HepG2 (cell line): Measurements from ENCODE around the gene STAT5A. TPM values are rescaled to one million over a fixed set of nuclear protein-coding genes. Genes with fewer than 3 reads are reported as not detected.
A peak's percentile ranks its signal among the peaks of the same experiment; 100 is the strongest.

Source experiments
- ATAC-seq: fragments of 200-7000 bp; cut with Tn5 transposase; 3 replicates; pipeline ENCODE4 v1.9.1; 2020; ENCODE audit warnings: mild to moderate bottlenecking, moderate library complexity
- BruUV-seq: library from RNA; stranded (reverse); fragments of 400-500 nt; replicated peaks from 2 replicates; lab custom pipeline; 2021; lab: Mats Ljungman, UMichigan
- CTCF ChIA-PET: fragments of 300-600 bp; formaldehyde crosslinking; extraction: SDS; loops from one replicate; lab custom pipeline; 2021; ENCODE audit warnings: low total read pairs, inconsistent platforms, low intra/inter-chr PET ratio; lab: Yijun Ruan, JAX
- POLR2A ChIA-PET: fragments of 350-600 bp; sonication (Branson Sonifier 250); formaldehyde crosslinking; loops from one replicate; lab custom pipeline; 2020; ENCODE audit warnings: antibody characterized with exemption, inconsistent platforms; lab: Yijun Ruan, JAX
- DNase-seq: peaks from one replicate; pipeline ENCODE4 v3.0.0-alpha.2; 2015; ENCODE audit warnings: low spot score
- FAIRE-seq: peaks from 3 replicates; lab custom pipeline; 2011; peaks lifted over from hg19 to GRCh38; lab: Jason Lieb, UNC
- H2AFZ ChIP-seq: one replicate; pipeline ENCODE4 v1.6.1; 2011; ENCODE audit warnings: low read length, inconsistent platforms
- H3K27ac ChIP-seq: fragments of 300-600 bp; 3 replicates; pipeline ENCODE4 v1.8.0; 2011; ENCODE audit warnings: mixed run types, mild to moderate bottlenecking, mixed read lengths, low read length, inconsistent platforms; ENCODE audit not compliant: insufficient read depth; ENCODE audit errors: extremely low read length
- H3K27me3 ChIP-seq, 2 experiments: fragments of 200-600 bp in 1 of 2; 2 replicates in 1 of 2; 3 replicates in 1 of 2; pipeline versions ENCODE4 v1.6.0 to v1.8.0; 2011; ENCODE audit warnings: low read length in 2 of 2, mild to moderate bottlenecking in 2 of 2, moderate library complexity in 2 of 2, inconsistent platforms in 1 of 2; ENCODE audit not compliant: insufficient read depth in 2 of 2, control insufficient read depth in 1 of 2
- H3K36me3 ChIP-seq, 2 experiments: fragments of 200-600 bp in 1 of 2; replicated peaks in 1 of 2; 2 replicates in 1 of 2; 3 replicates in 1 of 2; pipeline versions ENCODE4 v1.5.1 to v1.8.0; 2011; ENCODE audit warnings: low read length in 2 of 2, inconsistent platforms in 1 of 2; ENCODE audit not compliant: insufficient read depth in 2 of 2, control insufficient read depth in 1 of 2
- H3K4me1 ChIP-seq: 2 replicates; pipeline ENCODE4 v1.5.1; 2012; ENCODE audit warnings: low read length, inconsistent platforms; ENCODE audit not compliant: insufficient read depth
- H3K4me2 ChIP-seq: 2 replicates; pipeline ENCODE4 v1.6.0; 2011; ENCODE audit warnings: low read depth, low read length, inconsistent platforms
- H3K4me3 ChIP-seq, 3 experiments: fragments of 200-600 bp in 1 of 3; sonication (generic), shearing (Covaris generic) in 1 of 3; replicated peaks in 1 of 3; 2 replicates each; pipeline ENCODE4 v1.5.1; 2011 to 2016; ENCODE audit warnings: low read length in 3 of 3, inconsistent platforms in 2 of 3, low read depth in 2 of 3, mild to moderate bottlenecking in 2 of 3, control low read depth in 1 of 3, mixed read lengths in 1 of 3; ENCODE audit not compliant: insufficient read depth in 1 of 3
- H3K79me2 ChIP-seq: one replicate; pipeline ENCODE4 v1.6.1; 2011; ENCODE audit warnings: low read length, inconsistent platforms; ENCODE audit not compliant: insufficient read depth
- H3K9ac ChIP-seq: 2 replicates; pipeline ENCODE4 v1.6.0; 2011; ENCODE audit warnings: mild to moderate bottlenecking, low read depth, low read length, inconsistent platforms; ENCODE audit not compliant: insufficient read depth
- H3K9me3 ChIP-seq: 2 replicates; pipeline ENCODE4 v1.5.1; 2012; ENCODE audit warnings: mild to moderate bottlenecking, low read length
- H4K20me1 ChIP-seq: 2 replicates; pipeline ENCODE4 v1.6.0; 2011; ENCODE audit warnings: inconsistent platforms, mild to moderate bottlenecking, low read length, moderate library complexity; ENCODE audit not compliant: insufficient read depth
- ATAD3A ChIP-seq: sonication (generic); formaldehyde crosslinking; IDR thresholded peaks from 2 replicates; pipeline ENCODE4 v1.4.0; 2020; ENCODE audit warnings: missing genetic modification reagents
- DDIT3 ChIP-seq: sonication (generic); formaldehyde crosslinking; IDR thresholded peaks from 2 replicates; pipeline ENCODE4 v1.4.0; 2020; ENCODE audit warnings: mild to moderate bottlenecking, missing genetic modification reagents
- HNF1B ChIP-seq: sonication (generic); formaldehyde crosslinking; IDR thresholded peaks from 2 replicates; pipeline ENCODE4 v1.5.1; 2020; ENCODE audit warnings: mild to moderate bottlenecking, moderate library complexity, missing genetic modification reagents
- HNF4G ChIP-seq, 2 experiments: sonication (generic) in 1 of 2; formaldehyde crosslinking in 1 of 2; IDR thresholded peaks; 2 replicates each; pipeline versions ENCODE4 v1.4.0 to v1.6.1; 2011 to 2020; ENCODE audit warnings: borderline replicate concordance in 2 of 2, low read depth in 2 of 2, mild to moderate bottlenecking in 2 of 2, low read length in 1 of 2, missing genetic modification reagents in 1 of 2, moderate library complexity in 1 of 2
- RBM22 ChIP-seq: fragments of 200-400 bp; formaldehyde crosslinking; optimal IDR thresholded peaks from 2 replicates; pipeline ENCODE3; 2017; ENCODE audit warnings: mild to moderate bottlenecking, low read length, moderate library complexity
- SIX4 ChIP-seq: sonication (generic); formaldehyde crosslinking; IDR thresholded peaks from 2 replicates; pipeline ENCODE4 v1.4.0; 2020; ENCODE audit warnings: missing genetic modification reagents
- SP4 ChIP-seq: sonication (generic); formaldehyde crosslinking; IDR thresholded peaks from 2 replicates; pipeline ENCODE4 v1.8.1; 2023; ENCODE audit warnings: mild to moderate bottlenecking, missing genetic modification reagents
- SRY ChIP-seq: sonication (generic); formaldehyde crosslinking; IDR thresholded peaks from 2 replicates; pipeline ENCODE4 v1.8.0; 2022; ENCODE audit warnings: mild to moderate bottlenecking, missing genetic modification reagents
- ZC3H13 ChIP-seq: sonication (generic); formaldehyde crosslinking; IDR thresholded peaks from 2 replicates; pipeline ENCODE4 v1.8.1; 2023; ENCODE audit warnings: mild to moderate bottlenecking, missing genetic modification reagents, moderate library complexity
- ZFP62 ChIP-seq: sonication (generic); formaldehyde crosslinking; IDR thresholded peaks from 2 replicates; pipeline ENCODE4 v1.4.0; 2020; ENCODE audit warnings: missing genetic modification reagents
- ZNF143 ChIP-seq: sonication (generic); formaldehyde crosslinking; IDR thresholded peaks from 2 replicates; pipeline ENCODE4 v1.4.0; 2020; ENCODE audit warnings: missing genetic modification reagents
- ZNF18 ChIP-seq: sonication (generic); formaldehyde crosslinking; IDR thresholded peaks from 2 replicates; pipeline ENCODE4 v1.8.0; 2022; ENCODE audit warnings: mild to moderate bottlenecking, missing genetic modification reagents; ENCODE audit not compliant: insufficient replicate concordance
- ZNF367 ChIP-seq: sonication (generic); formaldehyde crosslinking; IDR thresholded peaks from 2 replicates; pipeline ENCODE4 v1.4.0; 2020; ENCODE audit warnings: missing genetic modification reagents, borderline replicate concordance
- ZNF501 ChIP-seq: sonication (generic); formaldehyde crosslinking; IDR thresholded peaks from 2 replicates; pipeline ENCODE4 v1.5.1; 2020; ENCODE audit warnings: mild to moderate bottlenecking, moderate library complexity, missing genetic modification reagents
- ZNF564 ChIP-seq: sonication (generic); formaldehyde crosslinking; IDR thresholded peaks from 2 replicates; pipeline ENCODE4 v1.8.1; 2023; ENCODE audit warnings: mild to moderate bottlenecking, missing genetic modification reagents
- ZNF766 ChIP-seq: sonication (generic); formaldehyde crosslinking; IDR thresholded peaks from 2 replicates; pipeline ENCODE4 v1.5.0; 2020; ENCODE audit warnings: missing genetic modification reagents, borderline replicate concordance
- ZNF788 ChIP-seq: sonication (generic); formaldehyde crosslinking; IDR thresholded peaks from 2 replicates; pipeline ENCODE4 v1.5.0; 2020; ENCODE audit warnings: mild to moderate bottlenecking, missing genetic modification reagents, borderline replicate concordance
- WGBS: methylation state at CpG from one replicate; pipeline ENCODE4 v1.1.6; 2017; ENCODE audit warnings: low lambda C conversion rate; 5-methylcytosine and 5-hydroxymethylcytosine counted together
- in situ Hi-C: cut with HindIII; loops from 2 replicates; pipeline ENCODE4 v1.10.0; 2017; ENCODE audit warnings: low pct_unique_long_range_greater_than_20kb; ENCODE audit not compliant: extremely low pct_ligation_motif_present
- intact Hi-C: fragments of 100-400 bp; cut with micrococcal nuclease; formaldehyde crosslinking; loops from one replicate; pipeline ENCODE4 v1.10.0; 2022; ENCODE audit not compliant: unreplicated experiment
- polyA plus RNA-seq, 8 experiments: library from polyadenylated mRNA; depleted of rRNA in 3 of 8; stranded (reverse) in 7 of 8; unstranded in 1 of 8; fragments of >200 nt; fragmentation: Illumina TruSeq in 4 of 8; extraction: Trizol in 4 of 8; gene quantifications; 2 replicates each; pipeline versions ENCODE4 v1.2.1 to v1.2.3, GENCODE V29; 2011 to 2016; ENCODE audit warnings: low read depth in 4 of 8, missing spikeins in 1 of 8, mixed read lengths in 1 of 8; ENCODE audit not compliant: insufficient read depth in 1 of 8
- total RNA-seq, 5 experiments: library from RNA; depleted of rRNA; stranded (reverse); fragments of >200 nt; fragmentation: Illumina TruSeq; extraction: Trizol; gene quantifications; 2 replicates each; pipeline ENCODE4 v1.2.3, GENCODE V29; 2016; ENCODE audit warnings: low read depth in 1 of 5

Gene STAT5A
- total and polyA plus RNA-seq, 2 of the 13 experiments (the other 11 are each of a cell fraction or from before 2014, with no cell fraction given): 1.4 to 4.1 TPM

GRCh38 chr17:42274812-42275526 is 13.3 kb upstream of the STAT5A start (continued):
- TF ChIP-seq DDIT3 (CRISPR knock-in tag) (0 out of 2 replicates have a peak, but pooled peaks have one; percentile 20), HNF4G (IDR thresholded peaks at IDR 0.05; ENCODE audit: borderline replicate concordance, low read depth, low read length) (no peak), HNF4G (CRISPR knock-in tag; IDR thresholded peaks at IDR 0.05; ENCODE audit: borderline replicate concordance, low read depth) (no peak), SP4 (CRISPR knock-in tag) (no peak), ZNF143 (CRISPR knock-in tag) (no peak)

- H4K20me1 ChIP-seq: no peaks in the 10 kb centered on the region; the same call in 1 of the 2 replicates
- H3K27me3 ChIP-seq: peaks cover 0 to 9% of the 10 kb centered on the region in 2 experiments; a peak in 2 of 5 replicates
- H3K9me3 ChIP-seq: no peaks in the 10 kb centered on the region
- POLR2A ChIA-PET: interaction anchor here (1.0 to 3.6 kb wide), 5 partner anchors 13 to 82 kb away, joined by 3 to 21 read pairs (median 4); partner anchors contain the start of genes GHDC and STAT5A
- H3K4me2 ChIP-seq: peak overlapping the region; percentile 97
- peak overlapping the region; percentile 58 for H3K27ac ChIP-seq
- intact Hi-C loops: loop anchor here (1.0 kb wide), 1 partner anchor 8 kb away; no protein-coding TSS in a partner anchor
- no peak for FAIRE-seq
- peaks cover 66% of the 10 kb centered on the region for H3K4me1 ChIP-seq
- in situ Hi-C loops: no loop called here
- no peaks in the 10 kb centered on the region for H3K36me3 ChIP-seq
- no peak for DNase-seq
- H3K79me2 ChIP-seq: peaks cover 50% of the 10 kb centered on the region
- peak overlapping the region; percentile 81 to 96 (median 91) for H3K4me3 ChIP-seq
- H2AFZ ChIP-seq: no peak overlapping the region
- under 1% methylated on average over 21 of the region's 82 CpGs for WGBS
- peak overlapping the region; percentile 92 for H3K9ac ChIP-seq
- ATAC-seq: peak; percentile 17
- CTCF ChIA-PET: no interaction called here
- no TSS peak for BruUV-seq
- TF ChIP-seq ZNF564 (CRISPR knock-in tag) (no peak), ZFP62 (no peak), ZNF143 (CRISPR knock-in tag) (no peak), ZNF367 (no peak), SRY (CRISPR knock-in tag) (0 out of 2 replicates have a peak, but pooled peaks have one; percentile 11), ZC3H13 (peak; percentile 46; the same call in 1 of the 2 replicates), ATAD3A (CRISPR knock-in tag) (no peak), ZNF18 (CRISPR knock-in tag) (no peak), ZNF766 (CRISPR knock-in tag) (no peak), RBM22 (no peak), SIX4 (CRISPR knock-in tag) (no peak), ZNF788 (no peak), HNF1B (CRISPR knock-in tag) (peak; percentile 65; the same call in 1 of the 2 replicates), ZNF501 (CRISPR knock-in tag) (peak; percentile 78)
Measured at GRCh38 chr17:42275527-42276358, 12.6 kb upstream of the STAT5A start.
